ENCODE data around the gene GSTCD.

DNA sequence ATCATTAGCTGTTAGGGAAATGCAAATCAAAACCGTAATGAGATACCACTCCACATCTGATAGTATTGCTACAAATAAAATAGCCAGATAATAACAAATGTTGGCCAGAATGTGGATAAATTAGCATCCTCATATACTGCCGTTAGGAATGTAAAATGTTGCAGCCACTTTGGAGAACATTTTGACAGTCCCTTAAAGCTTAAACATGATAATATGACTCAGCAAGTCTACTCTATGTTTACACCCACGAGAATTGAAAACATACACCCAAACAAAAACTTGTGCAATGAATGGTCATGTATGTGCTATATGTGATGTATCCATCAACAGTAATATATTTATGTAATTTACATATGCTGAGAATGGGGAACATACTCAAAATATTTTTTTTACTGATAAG, 78.2 kb downstream of the GSTCD start:
- TF ChIP-seq, protein P1, sequence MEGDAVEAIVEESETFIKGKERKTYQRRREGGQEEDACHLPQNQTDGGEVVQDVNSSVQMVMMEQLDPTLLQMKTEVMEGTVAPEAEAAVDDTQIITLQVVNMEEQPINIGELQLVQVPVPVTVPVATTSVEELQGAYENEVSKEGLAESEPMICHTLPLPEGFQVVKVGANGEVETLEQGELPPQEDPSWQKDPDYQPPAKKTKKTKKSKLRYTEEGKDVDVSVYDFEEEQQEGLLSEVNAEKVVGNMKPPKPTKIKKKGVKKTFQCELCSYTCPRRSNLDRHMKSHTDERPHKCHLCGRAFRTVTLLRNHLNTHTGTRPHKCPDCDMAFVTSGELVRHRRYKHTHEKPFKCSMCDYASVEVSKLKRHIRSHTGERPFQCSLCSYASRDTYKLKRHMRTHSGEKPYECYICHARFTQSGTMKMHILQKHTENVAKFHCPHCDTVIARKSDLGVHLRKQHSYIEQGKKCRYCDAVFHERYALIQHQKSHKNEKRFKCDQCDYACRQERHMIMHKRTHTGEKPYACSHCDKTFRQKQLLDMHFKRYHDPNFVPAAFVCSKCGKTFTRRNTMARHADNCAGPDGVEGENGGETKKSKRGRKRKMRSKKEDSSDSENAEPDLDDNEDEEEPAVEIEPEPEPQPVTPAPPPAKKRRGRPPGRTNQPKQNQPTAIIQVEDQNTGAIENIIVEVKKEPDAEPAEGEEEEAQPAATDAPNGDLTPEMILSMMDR (IDR thresholded peaks at IDR 0.05; ENCODE audit: low read length), result no peak
- TF ChIP-seq EZH2 (IDR thresholded peaks at IDR 0.05; ENCODE audit: borderline replicate concordance, low read length), result no peak

Measured in OCI-LY1 (cell line).